ENCODE data around the gene APLNR. TPM values are rescaled to one million over a fixed set of nuclear protein-coding genes. Genes with fewer than 3 reads are reported as not detected.
A peak's percentile ranks its signal among the peaks of the same experiment; 100 is the strongest.

Gene APLNR
- total RNA-seq, 2 donors from 2014 or later: 1.8 to 4.3 TPM

- no peak for TF ChIP-seq CTCF (IDR thresholded peaks at IDR 0.05)
- Histone ChIP-seq H3K36me3 (no peaks in the 10 kb centered on the region), H3K4me3 (no peak overlapping the region), H3K4me1 (ENCODE audit: control insufficient read depth in 1 of 2, low read depth in 2 of 2) (no peaks in the 10 kb centered on the region), H3K27me3 (replicated peaks; ENCODE audit: insufficient read depth) (no peaks in the 10 kb centered on the region), H3K9me3 (no peaks in the 10 kb centered on the region), H3K27ac (no peak overlapping the region)
- DNase-seq (ENCODE audit: low spot score) (no peak), ATAC-seq (ENCODE audit: insufficient number of reproducible peaks, low FRiP score, low read depth) (no peak)
These were observed 20.0 kb downstream of the APLNR start for GRCh38 chr11:57217053-57217452.

- DNase-seq (ENCODE audit: low spot score) (no peak), ATAC-seq (ENCODE audit: insufficient number of reproducible peaks, low FRiP score, low read depth) (no peak)
- TF ChIP-seq CTCF (IDR thresholded peaks at IDR 0.05): no peak
- Histone ChIP-seq H3K27ac (no peak overlapping the region), H3K36me3 (no peaks in the 10 kb centered on the region), H3K4me3 (no peak overlapping the region), H3K9me3 (no peaks in the 10 kb centered on the region), H3K4me1 (ENCODE audit: control insufficient read depth in 1 of 2, low read depth in 2 of 2) (no peaks in the 10 kb centered on the region), H3K27me3 (replicated peaks; ENCODE audit: insufficient read depth) (no peaks in the 10 kb centered on the region)
These were observed 20.6 kb downstream of the APLNR start for GRCh38 chr11:57216463-57216862.

- DNase-seq (ENCODE audit: low spot score) (no peak), ATAC-seq (ENCODE audit: insufficient number of reproducible peaks, low FRiP score, low read depth) (no peak)
- no peaks in the 10 kb centered on the region for H3K27me3 ChIP-seq (replicated peaks; ENCODE audit: insufficient read depth)
- no peak overlapping the region for H3K27ac ChIP-seq
- H3K4me3 ChIP-seq: no peak overlapping the region
- TF ChIP-seq CTCF (IDR thresholded peaks at IDR 0.05): no peak
- no peaks in the 10 kb centered on the region for H3K4me1 ChIP-seq (ENCODE audit: control insufficient read depth in 1 of 2, low read depth in 2 of 2)
- no peaks in the 10 kb centered on the region for H3K36me3 ChIP-seq
- no peaks in the 10 kb centered on the region for H3K9me3 ChIP-seq
These were observed 22.6 kb downstream of the APLNR start for GRCh38 chr11:57214494-57214893.

GRCh38 chr11:57214098-57214417 lies 23.0 kb downstream of the APLNR start:
- no peak for TF ChIP-seq CTCF (IDR thresholded peaks at IDR 0.05)
- no peaks in the 10 kb centered on the region for H3K36me3 ChIP-seq
- DNase-seq (ENCODE audit: low spot score): no peak
- H3K27ac ChIP-seq: no peak overlapping the region
- no peaks in the 10 kb centered on the region for H3K27me3 ChIP-seq (replicated peaks; ENCODE audit: insufficient read depth)
- ATAC-seq (ENCODE audit: insufficient number of reproducible peaks, low FRiP score, low read depth): no peak
- H3K4me1 ChIP-seq (ENCODE audit: control insufficient read depth in 1 of 2, low read depth in 2 of 2): no peaks in the 10 kb centered on the region
- H3K9me3 ChIP-seq: no peaks in the 10 kb centered on the region
- no peak overlapping the region for H3K4me3 ChIP-seq

- no peaks in the 10 kb centered on the region for H3K4me1 ChIP-seq (ENCODE audit: control insufficient read depth in 1 of 2, low read depth in 2 of 2)
- ATAC-seq (ENCODE audit: insufficient number of reproducible peaks, low FRiP score, low read depth) (no peak), DNase-seq (ENCODE audit: low spot score) (no peak)
- H3K27ac ChIP-seq: no peak overlapping the region
- no peaks in the 10 kb centered on the region for H3K36me3 ChIP-seq
- no peak for TF ChIP-seq CTCF (IDR thresholded peaks at IDR 0.05)
- no peaks in the 10 kb centered on the region for H3K27me3 ChIP-seq (replicated peaks; ENCODE audit: insufficient read depth)
- H3K4me3 ChIP-seq: peak overlapping the region; percentile 22
- H3K9me3 ChIP-seq: no peaks in the 10 kb centered on the region
These were observed 23.5 kb downstream of the APLNR start for GRCh38 chr11:57213342-57214097.

Measured in thoracic aorta (tissue), 2 donors.